ENCODE measurements around the gene SLC25A30.

- TF ChIP-seq TAF1 (IDR thresholded peaks at IDR 0.05; ENCODE audit: borderline replicate concordance, insufficient read depth, low read length), result no peak
- no peak for TF ChIP-seq POLR2AphosphoS5 (IDR thresholded peaks at IDR 0.05; ENCODE audit: low read depth, low read length)
- TF ChIP-seq SIN3A (IDR thresholded peaks at IDR 0.05; ENCODE audit: borderline replicate concordance, insufficient read depth, low read length), result no peak
- TF ChIP-seq REST (IDR thresholded peaks at IDR 0.05; ENCODE audit: insufficient read depth in 1 of 2, low read depth in 2 of 2, low read length in 2 of 2), result no peak
Observed at GRCh38 chr13:45393941-45394570, 24.1 kb downstream of the SLC25A30 start.
